ENCODE data around the gene FFAR2. TPM values are rescaled to one million over a fixed set of nuclear protein-coding genes. Genes with fewer than 3 reads are reported as not detected.
"Not testable (repeated sequence)": the region's sequence is repeated elsewhere in the genome, so short reads cannot be mapped to it uniquely, and the experiment has no call there.

The FFAR2 gene
- not detected in 2 replicates for total RNA-seq

DNA sequence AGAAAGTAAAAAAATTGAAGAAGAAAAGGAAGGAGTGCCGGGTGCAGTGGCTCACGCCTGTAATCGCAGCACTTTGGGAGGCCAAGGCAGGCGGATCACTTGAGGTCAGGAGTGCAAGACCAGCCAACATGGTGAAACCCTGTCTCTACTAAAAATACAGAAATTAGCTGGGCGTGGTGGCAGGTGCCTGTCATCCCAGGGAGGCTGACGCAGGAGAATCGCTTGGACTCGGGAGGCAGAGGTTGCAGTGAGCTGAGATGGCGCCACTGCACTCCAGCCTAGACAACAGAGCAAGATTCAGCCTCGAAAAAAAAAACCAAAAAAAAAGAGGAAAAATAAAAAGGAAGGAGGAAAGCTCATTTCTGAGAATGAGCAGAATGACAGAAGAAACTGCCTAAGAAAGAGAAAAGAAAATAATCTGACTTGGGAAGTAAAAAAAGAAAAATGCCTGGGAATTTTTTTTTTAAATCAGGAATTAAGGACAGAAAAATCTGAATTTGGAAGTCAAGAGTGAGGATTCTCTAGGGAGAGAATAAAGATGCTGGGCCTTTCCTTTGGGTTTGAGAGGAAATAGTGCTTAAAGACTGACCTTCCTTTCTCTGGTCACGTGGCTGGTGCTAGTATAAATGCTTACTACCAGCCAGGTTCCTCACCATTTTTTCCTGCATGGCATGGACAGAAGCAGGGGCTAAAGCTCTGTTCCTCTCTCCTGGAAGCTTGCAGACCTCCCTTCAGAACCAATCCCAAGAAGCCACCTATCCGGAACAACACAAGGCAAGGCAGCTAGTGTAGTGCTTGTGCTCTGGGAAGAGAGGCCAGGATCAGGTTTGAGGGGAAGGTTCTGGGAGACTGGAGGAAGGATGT lies at the start of gene FFAR2:
Gene FFAR2, plus strand, starts transcription at position 652 of the 864 bp plus-strand sequence. CDS start 1,458 bp downstream, outside the sequence.
- DNase-seq (ENCODE audit: low read depth in 2 of 2) = no peak

DNA sequence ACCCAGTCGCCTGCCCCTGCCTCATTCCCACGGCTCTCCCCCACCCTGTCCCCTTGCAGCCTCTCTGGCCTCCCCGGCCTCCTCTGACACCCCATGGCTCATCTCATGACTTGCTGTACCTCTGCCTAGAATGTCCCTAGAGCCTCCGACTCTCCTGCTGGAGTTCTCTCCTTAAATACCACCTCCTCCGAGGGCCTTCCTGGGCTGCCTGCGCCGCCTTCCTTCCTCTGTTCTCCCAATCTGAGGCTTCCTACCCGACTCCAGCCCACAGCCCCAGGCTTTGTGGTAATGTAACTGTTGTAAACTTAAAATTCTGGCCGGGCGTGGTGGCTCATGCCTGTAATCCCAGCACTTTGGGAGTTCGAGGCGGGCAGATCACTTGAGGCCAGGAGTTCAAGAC lies 49.5 kb upstream of the FFAR2 start:
- DNase-seq (ENCODE audit: low read depth in 2 of 2) = no peak

DNA sequence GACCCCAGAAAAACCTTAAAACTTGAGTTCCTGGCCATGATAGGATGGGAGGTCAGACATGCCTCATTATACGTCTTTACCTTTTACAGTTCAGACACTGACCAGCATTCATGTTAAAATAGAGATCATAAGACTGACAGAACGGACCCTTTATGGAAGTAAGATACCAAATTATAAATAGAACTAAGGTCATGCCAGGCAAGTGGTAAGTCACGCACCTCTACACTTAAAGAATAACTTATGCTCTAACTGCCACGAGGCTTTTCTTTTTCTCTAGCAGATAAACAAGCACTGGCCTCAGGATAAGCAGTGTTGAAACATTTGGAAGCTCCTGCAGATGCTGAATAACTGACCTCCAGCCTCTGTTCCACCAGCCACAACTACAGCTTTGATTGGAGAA lies 48.8 kb upstream of the FFAR2 start:
- no peak for DNase-seq (ENCODE audit: low read depth in 2 of 2)

DNA sequence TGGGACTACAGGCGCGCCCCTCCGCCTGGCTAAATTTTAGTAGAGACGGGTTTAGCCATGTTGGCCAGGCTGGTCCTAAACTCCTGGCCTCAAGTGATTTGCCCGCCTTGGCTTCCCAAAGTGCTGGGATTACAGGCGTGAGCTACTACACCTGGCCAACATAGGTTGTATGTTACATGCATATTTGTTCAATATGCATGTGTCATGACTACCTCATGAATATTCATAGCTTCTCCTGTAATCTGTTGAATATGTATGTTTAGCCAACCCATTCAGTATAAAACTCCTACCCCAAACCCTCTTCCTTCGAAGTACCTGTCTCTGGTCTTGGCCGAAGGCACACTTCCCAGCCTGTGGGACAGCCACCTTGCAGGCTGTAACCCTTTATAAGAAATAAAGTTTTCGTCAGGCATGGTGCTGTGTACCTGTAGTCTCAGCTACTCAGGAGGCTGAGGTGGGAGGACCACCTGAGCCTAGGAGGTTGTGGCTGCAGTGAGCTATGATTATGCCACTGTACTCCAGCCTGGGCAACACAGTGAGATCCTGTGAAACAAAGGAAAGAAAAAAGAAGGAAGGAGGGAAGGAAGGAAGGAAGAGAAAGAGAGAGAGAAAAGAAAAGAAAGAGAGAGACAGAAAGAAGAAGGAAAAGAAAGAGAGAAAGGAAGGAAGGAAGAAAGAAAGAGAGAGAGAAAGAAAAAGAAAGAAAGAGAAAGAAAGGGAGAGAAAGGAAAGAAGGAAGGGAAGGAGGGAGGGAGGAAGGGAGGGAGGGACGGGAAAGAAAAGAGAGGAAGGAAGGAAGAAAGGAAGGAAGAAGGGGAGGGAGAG lies 47.9 kb upstream of the FFAR2 start:
- no peak for DNase-seq (ENCODE audit: low read depth in 2 of 2)

DNA sequence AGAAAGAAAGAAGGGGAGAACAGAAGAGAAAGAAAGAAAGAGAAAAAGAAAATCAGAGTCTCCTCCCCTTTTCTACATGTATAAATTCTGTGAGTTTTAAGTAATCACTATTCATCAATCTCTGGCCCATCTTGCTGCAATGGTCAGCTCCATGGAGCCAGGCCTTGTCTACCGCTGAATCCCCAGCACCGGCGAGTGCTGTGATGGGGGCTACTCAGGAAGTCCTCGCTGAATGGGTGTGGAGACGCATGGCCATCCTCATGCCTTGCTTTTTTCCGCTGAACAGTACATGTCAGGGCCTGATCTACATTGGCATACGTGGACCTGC lies 47.3 kb upstream of the FFAR2 start:
- DNase-seq (ENCODE audit: low read depth in 2 of 2) = no peak

DNA sequence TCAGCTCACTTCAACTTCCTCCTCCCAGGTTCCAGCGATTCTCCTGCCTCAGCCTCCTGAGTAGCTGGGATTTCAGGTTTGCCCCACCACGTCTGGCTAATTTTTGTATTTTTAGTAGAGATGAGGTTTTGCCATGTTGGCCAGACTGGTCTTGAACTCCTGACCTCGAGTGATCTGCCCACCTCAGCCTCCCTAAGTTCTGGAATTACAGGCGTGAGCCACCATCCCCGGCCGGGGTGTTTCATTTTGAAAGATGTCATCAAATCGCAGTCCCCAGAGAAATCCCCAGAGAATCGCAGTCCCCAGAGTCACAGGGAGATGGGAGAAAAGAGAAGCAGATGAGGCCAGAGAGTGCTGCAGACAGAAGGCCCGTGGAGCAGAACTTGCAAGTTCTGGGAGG lies 46.6 kb upstream of the FFAR2 start:
- DNase-seq (ENCODE audit: low read depth in 2 of 2) = not testable (repeated sequence)

DNA sequence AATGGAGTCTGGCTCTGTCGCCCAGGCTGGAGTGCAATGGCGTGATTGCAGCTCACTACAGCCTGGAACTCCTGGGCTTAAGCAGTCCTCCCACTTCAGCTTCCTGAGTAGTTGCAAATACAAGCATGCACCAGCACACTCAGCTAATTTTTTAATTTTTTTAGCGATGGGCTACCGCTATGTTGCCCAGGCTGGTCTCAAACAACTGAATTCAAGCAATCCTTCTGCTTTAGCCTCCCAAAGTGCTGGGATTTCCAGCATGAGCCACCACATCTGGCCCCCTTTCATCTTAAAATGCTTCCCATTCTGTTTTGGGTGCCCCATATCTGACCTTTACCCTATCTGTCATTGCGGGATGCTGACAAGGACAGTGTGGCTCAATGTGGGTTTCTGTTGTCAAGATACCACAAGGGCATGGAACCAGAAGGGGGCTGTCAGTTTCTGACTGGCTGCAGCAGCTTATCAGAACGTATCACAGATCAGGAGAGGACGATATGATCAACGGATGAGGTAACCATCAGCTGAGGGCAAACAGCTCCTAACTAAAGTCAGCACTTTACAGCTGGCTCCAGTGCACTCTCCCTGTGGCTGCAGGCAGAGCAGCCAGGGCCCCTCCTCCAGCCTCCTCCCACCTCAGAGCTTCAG lies 44.8 kb upstream of the FFAR2 start:
- no peak for DNase-seq (ENCODE audit: low read depth in 2 of 2)

DNA sequence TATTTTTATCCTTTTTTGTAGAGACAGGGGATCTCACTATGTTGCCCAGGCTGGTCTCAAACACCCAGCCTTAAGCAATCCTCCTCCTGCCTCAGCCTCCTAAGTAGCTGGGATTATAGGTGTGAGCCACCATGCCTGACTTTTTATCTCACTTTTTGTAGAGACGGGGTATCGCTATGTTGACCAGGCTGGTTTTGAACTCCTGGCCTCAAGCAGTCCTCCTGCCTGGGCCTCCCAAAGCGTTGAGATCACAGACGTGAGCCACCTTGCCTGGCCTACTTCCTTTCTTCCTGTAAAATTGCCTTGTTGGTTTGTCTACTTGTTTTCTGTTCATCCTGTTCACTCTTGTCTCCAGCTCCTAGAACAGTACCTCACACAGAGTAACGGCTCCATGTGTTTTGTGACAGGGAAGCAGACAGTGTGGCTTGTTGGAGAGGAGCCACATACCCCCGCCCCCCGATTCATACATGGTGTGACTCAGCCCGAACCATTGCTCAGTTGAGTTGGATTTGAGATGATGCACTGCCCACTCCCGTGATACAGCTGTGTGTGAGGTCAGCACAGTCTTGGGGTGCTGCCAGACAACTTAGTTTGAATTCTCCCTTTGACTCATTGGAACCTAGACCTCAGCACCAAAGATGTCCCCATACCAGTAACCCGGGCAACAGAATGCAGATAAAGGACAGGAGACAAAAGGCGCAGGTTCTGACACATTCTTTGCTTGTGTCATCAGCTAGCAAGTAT lies 43.0 kb upstream of the FFAR2 start:
- DNase-seq (ENCODE audit: low read depth in 2 of 2) = no peak

DNA sequence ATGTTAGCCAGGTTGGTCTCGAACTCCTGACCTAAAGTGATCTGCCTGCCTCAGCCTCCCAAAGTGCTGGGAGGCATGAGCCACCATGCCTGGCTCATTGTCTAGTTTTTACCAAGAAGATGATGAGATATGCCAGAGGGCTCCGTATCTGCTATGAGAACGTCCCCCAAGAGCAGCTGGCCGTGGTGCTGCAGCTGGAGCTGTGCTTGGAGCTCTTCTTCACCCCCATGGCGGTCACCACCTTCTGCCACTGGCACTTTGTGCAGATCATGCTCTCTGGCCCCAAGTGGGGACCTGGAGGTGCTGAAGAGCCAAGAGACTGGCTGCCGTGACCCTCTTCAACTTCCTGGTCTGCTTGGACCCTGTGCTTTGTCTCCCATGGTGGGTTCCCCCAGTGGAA lies 40.4 kb upstream of the FFAR2 start:
- no peak for DNase-seq (ENCODE audit: low read depth in 2 of 2)

DNA sequence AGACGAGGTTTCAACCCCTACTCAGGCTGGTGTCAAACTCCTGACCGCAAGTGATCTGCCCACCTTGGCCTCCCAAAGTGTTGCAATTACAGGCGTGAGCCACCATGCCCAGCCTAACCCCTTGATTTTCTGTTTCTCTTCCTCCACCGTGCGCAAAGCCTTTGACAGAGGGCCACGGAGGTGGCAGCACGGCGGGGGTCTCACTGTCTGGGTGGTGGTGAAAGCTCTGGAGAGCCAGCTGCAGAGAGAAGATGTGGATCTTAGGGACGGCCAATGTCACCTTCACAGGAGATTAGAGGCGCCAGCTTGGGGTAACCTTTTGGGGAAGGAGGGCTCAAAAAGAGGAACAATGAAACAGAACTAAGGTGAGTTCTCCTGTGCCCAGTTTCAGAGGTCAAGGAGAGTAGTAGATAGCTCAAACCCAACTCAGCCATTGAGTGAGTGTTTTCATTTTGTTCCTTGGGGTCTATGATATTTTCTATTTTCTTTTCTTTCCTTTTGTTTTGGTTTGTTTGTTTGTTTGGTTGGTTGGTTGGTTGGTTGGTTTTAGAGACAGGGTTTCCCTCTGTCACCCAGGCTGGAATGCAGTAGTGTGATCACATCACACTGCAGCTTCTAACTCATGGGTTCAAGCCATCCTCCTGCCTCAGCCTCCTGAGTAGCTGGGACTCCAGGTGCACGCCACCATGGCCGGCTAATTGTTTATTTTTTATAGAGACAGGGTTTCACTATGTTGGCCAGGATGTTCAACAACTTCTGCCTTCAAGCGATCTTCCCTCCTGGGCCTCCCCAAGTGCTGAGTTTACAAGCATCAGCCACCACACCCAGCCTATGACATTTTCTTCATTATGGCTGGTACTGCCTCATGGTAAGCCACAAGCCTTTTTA lies 39.5 kb upstream of the FFAR2 start:
- DNase-seq (ENCODE audit: low read depth in 2 of 2) = no peak

DNA sequence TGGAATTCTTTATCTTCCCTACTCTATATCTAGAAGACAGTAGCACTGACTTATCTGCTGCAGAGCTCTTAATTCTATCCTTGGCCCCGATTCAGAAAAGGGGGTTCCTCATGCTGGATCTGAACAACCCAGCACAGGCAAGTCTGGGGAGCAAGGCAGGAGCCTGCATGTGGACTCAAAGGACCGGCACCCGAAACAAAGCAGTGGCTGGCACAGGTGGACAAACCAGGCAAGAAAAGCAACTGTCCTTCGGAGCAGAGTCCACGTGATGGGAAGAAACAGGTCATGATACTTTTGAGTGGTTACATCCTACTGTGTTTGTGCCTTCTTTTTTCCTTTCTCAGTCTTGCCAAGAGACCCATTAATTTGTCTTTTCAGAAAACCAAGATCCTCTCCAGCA lies 38.9 kb upstream of the FFAR2 start:
- DNase-seq (ENCODE audit: low read depth in 2 of 2) = no peak

DNA sequence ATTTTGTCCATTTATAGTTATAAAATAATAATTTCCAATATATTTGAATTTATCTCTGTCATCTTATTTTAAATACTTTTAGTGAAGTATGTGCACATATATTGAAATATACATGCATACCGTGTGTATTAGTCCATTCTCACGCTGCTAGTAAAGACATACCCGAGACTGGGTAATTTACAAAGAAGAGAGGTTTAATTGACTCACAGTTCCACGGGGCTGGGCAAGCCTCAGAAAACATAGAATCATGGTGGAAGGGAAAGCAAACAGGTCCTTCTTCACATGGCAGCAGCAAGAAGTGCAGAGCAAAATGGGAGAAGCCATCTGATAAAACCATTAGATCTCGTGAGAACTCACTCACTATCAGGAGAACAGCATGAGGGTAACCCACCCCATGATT lies 37.6 kb upstream of the FFAR2 start:
- DNase-seq (ENCODE audit: low read depth in 2 of 2) = no peak

DNA sequence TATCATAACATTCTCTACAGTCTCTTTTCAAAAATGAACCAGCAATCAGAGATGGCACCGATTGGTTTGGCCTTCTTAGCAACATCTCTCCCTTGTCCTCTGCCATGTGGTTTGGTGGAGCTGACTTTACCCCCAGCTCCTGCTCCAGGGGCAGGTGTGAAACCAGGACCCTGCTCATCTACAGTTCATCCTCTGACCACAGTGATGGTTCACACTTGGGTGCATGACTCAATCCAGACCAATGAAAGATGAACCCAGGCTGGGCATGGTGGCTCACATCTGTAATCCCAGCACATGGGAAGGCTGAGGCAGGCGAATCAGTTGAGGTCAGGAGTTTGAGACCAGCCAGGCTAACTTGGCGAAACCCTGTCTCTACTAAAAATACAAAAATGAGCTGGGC lies 33.6 kb upstream of the FFAR2 start:
- DNase-seq (ENCODE audit: low read depth in 2 of 2) = no peak

DNA sequence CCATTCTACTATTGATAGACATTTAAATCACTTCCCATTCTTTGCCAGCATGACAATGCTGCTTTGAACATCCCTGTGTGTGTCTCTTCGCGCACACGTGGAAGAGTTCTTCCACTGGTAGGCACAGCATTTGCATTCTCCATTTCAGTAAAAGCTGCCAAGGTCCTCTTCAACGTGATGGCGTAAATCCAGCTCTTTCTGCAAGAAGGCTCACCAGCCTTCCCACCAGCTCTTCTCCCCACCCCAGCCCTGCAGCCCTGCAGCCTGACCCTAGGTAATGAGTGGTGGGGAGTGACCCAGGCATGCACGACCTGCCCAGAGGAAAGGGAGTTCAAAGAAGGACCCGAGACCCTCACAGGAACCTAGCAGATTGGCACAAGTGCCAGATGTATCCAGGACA lies 31.7 kb upstream of the FFAR2 start:
- DNase-seq (ENCODE audit: low read depth in 2 of 2) = no peak

DNA sequence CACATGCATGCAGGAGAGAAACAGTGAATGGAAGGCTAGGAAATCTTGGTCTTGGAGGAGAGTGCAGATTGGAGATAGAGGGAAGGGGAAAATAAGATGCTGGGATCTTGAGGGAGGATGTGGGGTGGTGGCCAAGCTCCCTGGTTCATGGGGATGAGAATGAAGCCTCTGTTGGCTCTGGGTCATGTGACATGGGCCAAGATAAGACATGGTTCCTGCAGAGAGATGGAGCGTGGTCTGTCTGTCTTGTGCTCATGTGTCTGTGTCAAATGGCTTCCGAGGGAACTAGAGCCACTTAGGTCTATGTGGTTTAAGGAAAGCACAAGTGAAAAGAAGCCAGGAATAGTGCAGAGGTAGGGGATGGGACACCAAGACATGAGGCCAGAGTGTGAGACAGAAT lies 30.8 kb upstream of the FFAR2 start:
- DNase-seq (ENCODE audit: low read depth in 2 of 2) = no peak

DNA sequence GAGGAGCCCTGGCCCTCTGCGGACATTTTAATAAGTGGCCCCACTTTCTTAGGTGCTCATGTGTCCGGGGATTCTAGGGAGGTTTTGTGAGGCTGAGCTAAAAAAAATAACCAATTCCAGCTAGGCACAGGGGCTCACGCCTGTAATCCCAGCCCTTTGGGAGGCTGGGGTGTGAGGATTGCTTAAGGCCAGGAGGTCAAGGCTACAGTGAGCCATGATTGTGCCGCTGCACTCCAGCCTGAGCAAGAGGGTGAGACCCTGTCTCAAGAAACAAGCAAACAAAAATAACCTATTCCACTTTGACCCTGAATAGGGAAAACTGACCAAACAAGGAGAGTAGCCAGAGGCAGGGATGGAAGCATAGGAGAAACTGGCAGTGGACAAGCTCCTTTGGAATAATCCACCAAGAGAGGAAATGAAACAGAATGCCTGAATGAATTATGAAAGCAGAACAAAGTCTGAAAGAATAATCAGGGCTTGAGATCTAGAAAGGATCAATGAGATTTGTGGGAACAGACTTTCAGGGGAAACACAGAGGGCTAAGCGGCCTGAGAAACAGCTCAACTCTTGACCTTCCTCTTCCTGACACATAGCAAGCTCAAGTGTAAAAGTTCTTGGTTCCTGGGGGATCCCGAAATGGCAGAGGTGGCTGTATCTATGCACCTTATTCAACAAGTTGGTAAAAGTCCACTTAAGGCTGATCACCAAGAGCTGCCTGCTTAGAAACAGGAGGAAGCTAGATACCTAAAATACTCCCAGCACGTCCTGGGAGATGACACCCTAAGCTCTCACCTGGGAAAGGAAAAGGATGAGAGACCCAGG lies 30.1 kb upstream of the FFAR2 start:
- no peak for DNase-seq (ENCODE audit: low read depth in 2 of 2)

DNA sequence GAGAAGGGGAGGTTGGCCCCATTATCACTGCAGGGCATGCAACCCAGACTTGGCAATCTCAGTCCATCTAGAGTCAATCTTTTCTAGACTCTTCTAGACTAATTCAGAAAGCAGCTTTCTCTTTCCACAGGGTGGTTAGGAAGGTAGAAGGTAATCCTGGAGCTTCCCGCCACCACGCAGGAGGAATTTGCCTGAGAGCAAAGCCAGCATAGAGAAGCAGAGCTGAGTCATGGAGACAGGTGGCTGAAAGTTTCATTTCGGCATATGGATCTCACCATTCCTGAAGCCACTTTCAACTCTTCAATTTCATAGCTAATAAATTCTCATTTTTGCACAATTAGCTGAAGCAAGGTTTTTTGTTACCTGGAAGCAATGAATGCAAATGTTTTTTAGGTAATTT lies 29.0 kb upstream of the FFAR2 start:
- no peak for DNase-seq (ENCODE audit: low read depth in 2 of 2)

DNA sequence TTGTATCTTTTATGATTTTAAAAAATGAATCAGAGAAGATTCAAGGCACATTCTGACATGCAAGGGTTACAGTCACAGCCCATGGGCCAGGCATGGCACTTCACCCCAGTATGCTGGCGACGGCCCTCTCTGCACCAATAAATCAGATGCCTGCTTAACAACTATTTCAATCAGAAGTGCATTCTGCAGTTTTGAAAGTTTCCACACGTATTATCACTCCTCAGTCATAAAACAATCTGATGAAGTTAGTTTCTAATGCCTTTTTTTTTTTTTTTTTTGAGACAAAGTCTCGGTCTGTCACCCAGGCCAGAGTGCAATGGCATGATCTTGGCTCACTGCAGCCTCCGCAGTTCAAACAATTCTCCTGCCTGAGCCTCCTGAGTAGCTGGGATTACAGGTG lies 28.3 kb upstream of the FFAR2 start:
- no peak for DNase-seq (ENCODE audit: low read depth in 2 of 2)

DNA sequence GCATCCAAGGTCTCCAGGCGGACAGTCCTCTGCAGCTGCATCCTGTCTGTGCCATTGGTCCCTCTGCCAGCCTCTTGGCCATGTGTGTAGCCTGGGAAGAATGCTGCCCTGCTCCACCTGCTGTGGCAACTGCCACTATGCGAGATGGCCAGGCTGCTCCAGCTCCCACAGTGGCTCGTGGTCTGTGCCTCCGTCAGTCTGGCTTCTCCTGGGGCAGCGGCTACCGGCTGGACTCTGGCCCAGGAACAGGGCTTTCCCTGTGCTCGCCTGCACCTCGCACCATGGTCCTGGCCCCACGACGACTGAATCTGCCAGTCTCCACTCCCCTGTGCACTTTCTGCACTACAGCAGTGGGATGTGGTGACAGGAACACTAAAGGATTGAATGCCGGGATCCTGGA lies 26.7 kb upstream of the FFAR2 start:
- DNase-seq (ENCODE audit: low read depth in 2 of 2) = no peak

DNA sequence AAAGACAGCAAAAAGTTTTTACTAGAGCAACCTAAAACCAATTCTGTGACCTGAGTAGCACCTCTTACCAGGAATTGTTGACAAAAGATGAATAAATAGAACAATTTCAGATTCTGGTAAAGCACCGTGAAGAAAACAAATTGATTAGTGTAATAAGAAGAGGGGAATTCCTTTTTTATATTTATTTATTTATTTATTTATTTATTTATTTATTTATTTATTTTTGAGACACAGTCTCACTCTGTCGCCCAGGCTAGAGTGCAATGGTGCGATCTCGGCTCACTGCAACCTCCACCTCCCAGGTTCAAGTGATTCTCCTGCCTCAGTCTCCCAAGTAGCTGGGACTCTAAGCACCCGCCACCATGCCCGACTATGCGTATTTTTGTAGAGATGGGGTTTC lies 24.7 kb upstream of the FFAR2 start:
- not testable (repeated sequence) for DNase-seq (ENCODE audit: low read depth in 2 of 2)
